GM12878 (cell line): Measurements from ENCODE around the gene CCN2. TPM values are rescaled to one million over a fixed set of nuclear protein-coding genes. Genes with fewer than 3 reads are reported as not detected.

Experiments
- ATAC-seq: fragments of 200-7000 bp; cut with Tn5 transposase; 3 replicates; pipeline ENCODE4 v1.9.1; 2020; ENCODE audit warnings: mild to moderate bottlenecking, moderate library complexity
- BruUV-seq: library from RNA; stranded (reverse); fragments of 400-500 nt; replicated peaks from 2 replicates; lab custom pipeline; 2021; lab: Mats Ljungman, UMichigan
- CTCF ChIA-PET: fragments of 300-600 bp; sonication (Branson Sonifier 250); formaldehyde crosslinking; extraction: SDS; loops from one replicate; lab custom pipeline; 2021; ENCODE audit warnings: inconsistent platforms; lab: Yijun Ruan, JAX
- POLR2A ChIA-PET: fragments of 350-600 bp; formaldehyde crosslinking; extraction: SDS; loops from one replicate; lab custom pipeline; 2021; ENCODE audit warnings: inconsistent platforms; lab: Charles Lee
- RAD21 ChIA-PET: fragments of 300-600 bp; sonication (Branson Sonifier 250); formaldehyde crosslinking; loops from one replicate; lab custom pipeline; 2023; ENCODE audit warnings: antibody characterized with exemption; ENCODE audit not compliant: unreplicated experiment; lab: Charles Lee
- SMC1A ChIA-PET: fragments of 300-600 bp; sonication (Branson Sonifier 250); formaldehyde crosslinking; loops from one replicate; lab custom pipeline; 2023; ENCODE audit not compliant: unreplicated experiment, uncharacterized antibody; lab: Charles Lee
- DNase-seq: peaks from one replicate; pipeline ENCODE4 v3.0.0-alpha.2; 2011; ENCODE audit warnings: low read depth, low spot score
- FAIRE-seq: peaks from 3 replicates; lab custom pipeline; 2011; peaks lifted over from hg19 to GRCh38; lab: Jason Lieb, UNC
- H2AFZ ChIP-seq: 2 replicates; pipeline ENCODE4 v1.6.0; 2011; ENCODE audit warnings: low read depth, low read length, control low read depth; ENCODE audit not compliant: control insufficient read depth
- H3K27ac ChIP-seq: 2 replicates; pipeline ENCODE4 v1.5.1; 2011; ENCODE audit warnings: control low read depth; ENCODE audit not compliant: control insufficient read depth, insufficient read depth
- H3K27me3 ChIP-seq, 2 experiments: replicated peaks in 1 of 2; 2 replicates each; pipeline versions ENCODE4 v1.6.0 to v1.6.1; 2011; ENCODE audit warnings: low read length in 1 of 2; ENCODE audit not compliant: control insufficient read depth in 2 of 2, insufficient read depth in 2 of 2
- H3K36me3 ChIP-seq, 2 experiments: 2 replicates each; pipeline ENCODE4 v1.5.1; 2011; ENCODE audit warnings: low read length in 1 of 2; ENCODE audit not compliant: control insufficient read depth in 2 of 2, insufficient read depth in 2 of 2
- H3K4me1 ChIP-seq: 2 replicates; pipeline ENCODE4 v1.6.1; 2011; ENCODE audit warnings: mild to moderate bottlenecking, low read length, moderate library complexity, mixed read lengths; ENCODE audit not compliant: control insufficient read depth, insufficient read depth
- H3K4me2 ChIP-seq: 2 replicates; pipeline ENCODE4 v1.6.0; 2011; ENCODE audit warnings: control low read depth; ENCODE audit not compliant: control insufficient read depth, insufficient read depth
- H3K4me3 ChIP-seq: fragments of 200-600 bp; sonication (generic); 2 replicates; pipeline ENCODE4 v1.5.1; 2016
- H3K79me2 ChIP-seq: 2 replicates; pipeline ENCODE4 v1.6.0; 2011; ENCODE audit warnings: low read length; ENCODE audit not compliant: control insufficient read depth, insufficient read depth
- H3K9ac ChIP-seq: 2 replicates; pipeline ENCODE4 v1.8.0; 2011; ENCODE audit warnings: low read length, control low read depth, mixed read lengths; ENCODE audit not compliant: control insufficient read depth, insufficient read depth
- H3K9me3 ChIP-seq: replicated peaks from 3 replicates; pipeline ENCODE4 v1.5.1; 2011; ENCODE audit warnings: mild to moderate bottlenecking, low read length; ENCODE audit not compliant: control insufficient read depth, insufficient read depth
- H4K20me1 ChIP-seq: 2 replicates; pipeline ENCODE4 v1.6.0; 2011; ENCODE audit not compliant: control insufficient read depth, insufficient read depth
- CBX5 ChIP-seq: sonication (generic); IDR thresholded peaks from 2 replicates; pipeline ENCODE4 v1.6.1; 2016; ENCODE audit warnings: low read depth, moderate library complexity, mild to moderate bottlenecking, inconsistent platforms
- CHD1 ChIP-seq: IDR thresholded peaks from 2 replicates; pipeline ENCODE4 v1.6.1; 2012; ENCODE audit warnings: low read depth, low read length, improper control_type of control experiment
- E2F4 ChIP-seq: IDR thresholded peaks from 2 replicates; pipeline ENCODE4 v1.6.1; 2012; ENCODE audit warnings: low read depth, low read length, improper control_type of control experiment
- FOS ChIP-seq: IDR thresholded peaks from 3 replicates; pipeline ENCODE4 v1.6.1; 2011; ENCODE audit warnings: borderline replicate concordance; ENCODE audit not compliant: insufficient read length; ENCODE audit errors: extremely low read depth
- HCFC1 ChIP-seq: fragments of 150-350 bp; IDR thresholded peaks from 2 replicates; pipeline ENCODE4 v1.6.1; 2014; ENCODE audit warnings: low read length
- IRF5 ChIP-seq: fragments of 450-650 bp; IDR thresholded peaks from 2 replicates; pipeline ENCODE4 v1.6.1; 2017; ENCODE audit warnings: borderline replicate concordance
- KAT2A ChIP-seq: conservative IDR thresholded peaks from 2 replicates; pipeline ENCODE4 v1.6.1; 2011; ENCODE audit warnings: low read depth, low read length; ENCODE audit not compliant: control insufficient read depth
- MAX ChIP-seq: IDR thresholded peaks from 2 replicates; pipeline ENCODE4 v1.6.1; 2012; ENCODE audit warnings: low read depth, low read length, improper control_type of control experiment
- MEF2A ChIP-seq: IDR thresholded peaks from 2 replicates; pipeline ENCODE4 v1.6.1; 2011; ENCODE audit warnings: low read depth, mild to moderate bottlenecking, low read length, moderate library complexity; ENCODE audit not compliant: insufficient read depth
- NR2F1 ChIP-seq: fragments of 450-650 bp; conservative IDR thresholded peaks from 2 replicates; pipeline ENCODE4 v1.6.1; 2017; ENCODE audit warnings: mild to moderate bottlenecking
- SMAD1 ChIP-seq: fragments of 450-650 bp; IDR thresholded peaks from 2 replicates; pipeline ENCODE4 v1.6.1; 2018; ENCODE audit warnings: mild to moderate bottlenecking, low read depth; ENCODE audit not compliant: partially characterized antibody
- TBL1XR1 ChIP-seq: IDR thresholded peaks from 2 replicates; pipeline ENCODE4 v1.6.1; 2012; ENCODE audit warnings: low read depth, low read length, improper control_type of control experiment
- ZBTB33 ChIP-seq: fragments of 450-650 bp; IDR thresholded peaks from 2 replicates; pipeline ENCODE4 v1.6.1; 2017; ENCODE audit warnings: mild to moderate bottlenecking
- ZNF384 ChIP-seq: IDR thresholded peaks from 2 replicates; pipeline ENCODE4 v1.6.1; 2012; ENCODE audit warnings: low read depth, mild to moderate bottlenecking, low read length, improper control_type of control experiment, borderline replicate concordance
- WGBS: methylation state at CpG from one replicate; pipeline ENCODE4 v1.1.6; 2016; ENCODE audit warnings: low lambda C conversion rate; ENCODE audit not compliant: insufficient replicate concordance, insufficient coverage; ENCODE audit errors: missing lambda C conversion rate; 5-methylcytosine and 5-hydroxymethylcytosine counted together
- in situ Hi-C: fragments of 300-500 bp; cut with MboI; formaldehyde crosslinking; loops from 9 replicates; pipeline ENCODE4 v1.14.3; 2018; ENCODE audit warnings: mixed read lengths
- intact Hi-C: fragments of 100-400 bp; cut with micrococcal nuclease; formaldehyde crosslinking; loops from one replicate; pipeline ENCODE4 v1.14.2; 2022; ENCODE audit not compliant: unreplicated experiment
- polyA plus RNA-seq, 11 experiments: library from polyadenylated mRNA; depleted of rRNA in 4 of 11; unstranded in 6 of 11; stranded (reverse) in 5 of 11; fragments of >200 nt; fragmentation: Nextera tagmentation in 4 of 11; fragmentation: Illumina TruSeq in 1 of 11; extraction: Ambion mirVana in 4 of 11; extraction: Trizol in 1 of 11; gene quantifications; 1 replicate in 1 of 11; 2 replicates in 10 of 11; pipeline versions ENCODE4 v1.2.1 to v1.2.3, GENCODE V29; 2011 to 2016; ENCODE audit warnings: inconsistent platforms in 2 of 11, missing spikeins in 2 of 11, low read depth in 1 of 11
- total RNA-seq, 4 experiments: library from RNA; depleted of rRNA in 3 of 4; stranded (reverse); fragments of >200 nt in 3 of 4; fragmentation: Illumina TruSeq in 1 of 4; extraction: Trizol in 1 of 4; gene quantifications; 2 replicates each; pipeline versions ENCODE4 v1.2.1 to v1.2.3, GENCODE V29; 2013 to 2021

The CCN2 gene
- total and polyA plus RNA-seq, 10 of the 15 experiments (the other 5 are each of a cell fraction or from before 2014, with no cell fraction given): 0.26 to 0.62 (median 0.44) TPM; not detected in 7

- in situ Hi-C loops: no loop called here
- Histone ChIP-seq H3K79me2 (no peaks in the 10 kb centered on the region), H3K27ac (no peak overlapping the region), H3K27me3 (peaks cover 0 to 8% of the 10 kb centered on the region in 2 experiments; a peak in 3 of 4 replicates), H3K4me3 (no peak overlapping the region), H3K4me1 (no peaks in the 10 kb centered on the region), H4K20me1 (no peaks in the 10 kb centered on the region), H2AFZ (no peak overlapping the region), H3K36me3 (no peaks in the 10 kb centered on the region), H3K4me2 (no peak overlapping the region), H3K9me3 (no peaks in the 10 kb centered on the region), H3K9ac (no peak overlapping the region)
- ChIA-PET SMC1A (no interaction called here), CTCF (no interaction called here), POLR2A (no interaction called here), RAD21 (no interaction called here)
- 2% methylated on average over 3 of the region's 3 CpGs for WGBS
- no TSS peak for BruUV-seq
- intact Hi-C loops: no loop called here
- FAIRE-seq: no peak
- no peak for TF ChIP-seq CBX5
- no peak for TF ChIP-seq IRF5
- TF ChIP-seq HCFC1: no peak
- TF ChIP-seq MAX: no peak
- no peak for TF ChIP-seq ZBTB33
- no peak for TF ChIP-seq ZNF384
- no peak for TF ChIP-seq TBL1XR1
- no peak for TF ChIP-seq CHD1
- TF ChIP-seq NR2F1: no peak
- TF ChIP-seq MEF2A: no peak
- no peak for TF ChIP-seq E2F4
- no peak for TF ChIP-seq KAT2A
- no peak for TF ChIP-seq FOS
- no peak for TF ChIP-seq SMAD1
- DNase-seq: no peak
- ATAC-seq: no peak
Observed at GRCh38 chr6:131949620-131949908, 1.6 kb downstream of the CCN2 start.
